DND-41 (cell line): Measurements from ENCODE around the gene MLLT6.

Experiments
- CTCF ChIP-seq: IDR thresholded peaks from 2 replicates; pipeline ENCODE4 v1.5.1; 2012; ENCODE audit warnings: borderline replicate concordance, low read length, moderate library complexity, mild to moderate bottlenecking; ENCODE audit not compliant: poor library complexity, severe bottlenecking; ENCODE audit errors: extremely low read depth
- EZH2 ChIP-seq: IDR thresholded peaks from 3 replicates; pipeline ENCODE4 v1.6.1; 2012; ENCODE audit warnings: borderline replicate concordance, low read depth, mild to moderate bottlenecking, moderate library complexity, low read length, inconsistent platforms; ENCODE audit not compliant: severe bottlenecking

DNA sequence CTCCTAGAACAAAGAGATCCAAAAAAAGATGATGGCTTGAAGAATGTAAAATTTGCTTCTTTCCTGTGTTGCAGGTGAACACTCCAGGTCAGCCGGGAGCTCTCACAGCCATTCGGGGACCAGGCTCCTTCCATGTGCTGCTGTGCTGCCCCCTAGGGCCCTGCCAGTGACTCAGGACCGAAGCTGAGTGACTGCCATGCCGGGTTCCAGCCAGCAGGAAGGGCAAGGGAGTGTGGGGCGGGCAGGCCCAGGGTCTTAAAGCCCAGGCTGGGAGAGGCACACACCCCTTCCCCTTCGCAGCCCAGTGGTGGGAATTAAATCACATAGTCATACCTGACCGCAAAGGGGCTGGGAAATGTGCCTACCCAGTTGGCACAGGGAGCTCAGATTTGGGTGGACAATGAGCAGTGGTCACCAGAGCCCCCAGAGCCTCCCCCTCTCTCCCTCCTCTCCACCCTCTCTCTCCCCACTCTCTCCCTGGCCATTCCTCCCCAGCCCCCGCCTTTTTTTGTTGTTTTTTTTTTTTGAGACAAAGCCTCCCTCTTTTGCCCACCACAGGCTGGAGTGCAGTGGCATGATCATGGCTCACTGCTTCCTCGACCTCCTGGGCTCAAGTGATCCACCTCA, 41.8 kb upstream of the MLLT6 start:
- TF ChIP-seq CTCF (peak; percentile 78), EZH2 (no peak)
